ENCODE results near the gene PODN.

Gene PODN

DNA sequence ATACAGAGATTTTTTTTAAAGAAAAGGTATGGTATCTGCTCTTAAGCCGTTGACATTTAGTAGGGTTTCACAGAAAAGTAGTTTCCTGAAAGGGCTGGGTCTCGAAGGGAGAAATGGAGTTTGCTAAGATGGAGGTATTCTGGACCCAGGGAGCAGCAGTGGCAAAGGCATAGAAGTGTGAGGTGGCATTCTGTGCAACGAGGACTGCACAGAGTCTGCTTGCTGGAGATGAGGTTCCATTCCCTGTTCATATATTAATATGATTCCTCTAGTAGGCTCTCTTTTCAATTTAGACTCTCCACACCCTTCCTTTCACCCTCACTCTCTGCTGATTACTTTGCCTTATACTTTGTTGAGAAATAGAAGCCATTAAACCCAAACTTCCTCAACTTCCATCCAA lies 38.5 kb upstream of the PODN start:
- TF ChIP-seq CTCF (IDR thresholded peaks at IDR 0.05; ENCODE audit: borderline replicate concordance, insufficient read depth, low read depth, low read length) = no peak
- no peak overlapping the region for H3K4me3 ChIP-seq (ENCODE audit: low read depth, low read length)

GRCh38 chr1:53024117-53024516 lies 37.9 kb upstream of the PODN start:
- no peak for TF ChIP-seq CTCF (IDR thresholded peaks at IDR 0.05; ENCODE audit: borderline replicate concordance, insufficient read depth, low read depth, low read length)
- no peak overlapping the region for H3K4me3 ChIP-seq (ENCODE audit: low read depth, low read length)

- no peak for TF ChIP-seq CTCF (IDR thresholded peaks at IDR 0.05; ENCODE audit: borderline replicate concordance, insufficient read depth, low read depth, low read length)
- no peak overlapping the region for H3K4me3 ChIP-seq (ENCODE audit: low read depth, low read length)
Observed at GRCh38 chr1:53025034-53025768, 36.8 kb upstream of the PODN start.

DNA sequence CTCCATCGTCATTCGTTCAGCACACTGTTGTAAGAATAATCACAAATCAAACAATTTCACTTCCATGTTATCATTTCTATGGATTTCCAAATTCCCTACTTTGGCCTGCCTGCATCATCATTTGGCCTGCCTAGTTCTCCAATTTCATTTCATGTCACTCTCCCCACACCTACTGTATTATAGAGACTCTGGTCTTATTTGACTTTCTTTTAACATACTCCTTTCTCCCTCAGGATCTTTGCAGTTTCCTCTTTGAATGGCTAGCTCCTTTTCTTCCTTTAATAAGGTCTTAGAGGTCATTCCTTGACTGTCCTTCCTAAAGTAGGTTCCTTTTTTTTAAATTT lies 36.3 kb upstream of the PODN start:
- TF ChIP-seq CTCF (IDR thresholded peaks at IDR 0.05; ENCODE audit: borderline replicate concordance, insufficient read depth, low read depth, low read length) = no peak
- no peak overlapping the region for H3K4me3 ChIP-seq (ENCODE audit: low read depth, low read length)

DNA sequence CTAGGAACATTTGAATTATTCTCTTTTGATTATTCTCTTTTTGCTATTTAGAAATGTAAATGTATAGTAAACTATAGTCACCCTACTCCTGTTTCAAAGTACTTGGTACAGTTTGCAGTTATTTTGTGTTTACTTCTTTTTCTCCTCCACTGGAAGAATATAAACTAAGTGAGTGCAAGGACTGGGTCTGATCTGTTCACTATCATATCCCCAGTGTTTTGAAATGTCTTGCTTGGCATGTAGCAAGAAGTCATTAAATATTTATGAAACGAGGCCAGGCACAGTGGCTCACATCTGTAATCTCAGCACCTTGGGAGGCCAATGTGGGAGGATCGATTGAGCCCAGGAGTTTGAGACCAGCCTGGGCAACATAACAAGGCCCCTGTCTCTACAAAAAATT lies 35.8 kb upstream of the PODN start:
- no peak overlapping the region for H3K4me3 ChIP-seq (ENCODE audit: low read depth, low read length)
- no peak for TF ChIP-seq CTCF (IDR thresholded peaks at IDR 0.05; ENCODE audit: borderline replicate concordance, insufficient read depth, low read depth, low read length)

DNA sequence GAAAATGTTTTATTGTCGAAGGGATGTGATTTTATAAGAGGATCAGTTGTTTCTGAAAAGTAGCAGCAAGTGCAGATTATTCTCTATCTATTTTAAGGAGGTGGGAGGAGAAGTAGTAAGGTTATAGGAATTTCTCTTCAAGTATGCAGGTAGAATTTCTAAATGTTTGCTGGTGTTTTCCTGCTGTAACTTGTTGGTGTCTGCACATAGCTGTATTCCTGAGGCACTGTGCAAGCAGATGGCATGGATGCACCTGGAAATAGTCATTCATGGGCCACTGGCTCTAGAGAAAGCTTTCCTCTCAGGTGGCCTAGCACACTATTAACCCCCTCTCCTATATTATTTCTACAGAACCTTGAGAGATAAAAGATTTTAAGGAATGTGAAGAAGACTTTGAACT lies 30.3 kb upstream of the PODN start:
- TF ChIP-seq CTCF (IDR thresholded peaks at IDR 0.05; ENCODE audit: borderline replicate concordance, insufficient read depth, low read depth, low read length) = no peak
- H3K4me3 ChIP-seq (ENCODE audit: low read depth, low read length) = no peak overlapping the region

- TF ChIP-seq CTCF (IDR thresholded peaks at IDR 0.05; ENCODE audit: borderline replicate concordance, insufficient read depth, low read depth, low read length) = no peak
- H3K4me3 ChIP-seq (ENCODE audit: low read depth, low read length) = no peak overlapping the region
Observed at GRCh38 chr1:53037159-53037558, 24.9 kb upstream of the PODN start.
